ENCODE results near the gene ARAP1.

The ARAP1 gene

GRCh38 chr11:72682238-72682857 is 69.9 kb downstream of the ARAP1 start:
- no peak for DNase-seq (ENCODE audit: low spot score)

DNA sequence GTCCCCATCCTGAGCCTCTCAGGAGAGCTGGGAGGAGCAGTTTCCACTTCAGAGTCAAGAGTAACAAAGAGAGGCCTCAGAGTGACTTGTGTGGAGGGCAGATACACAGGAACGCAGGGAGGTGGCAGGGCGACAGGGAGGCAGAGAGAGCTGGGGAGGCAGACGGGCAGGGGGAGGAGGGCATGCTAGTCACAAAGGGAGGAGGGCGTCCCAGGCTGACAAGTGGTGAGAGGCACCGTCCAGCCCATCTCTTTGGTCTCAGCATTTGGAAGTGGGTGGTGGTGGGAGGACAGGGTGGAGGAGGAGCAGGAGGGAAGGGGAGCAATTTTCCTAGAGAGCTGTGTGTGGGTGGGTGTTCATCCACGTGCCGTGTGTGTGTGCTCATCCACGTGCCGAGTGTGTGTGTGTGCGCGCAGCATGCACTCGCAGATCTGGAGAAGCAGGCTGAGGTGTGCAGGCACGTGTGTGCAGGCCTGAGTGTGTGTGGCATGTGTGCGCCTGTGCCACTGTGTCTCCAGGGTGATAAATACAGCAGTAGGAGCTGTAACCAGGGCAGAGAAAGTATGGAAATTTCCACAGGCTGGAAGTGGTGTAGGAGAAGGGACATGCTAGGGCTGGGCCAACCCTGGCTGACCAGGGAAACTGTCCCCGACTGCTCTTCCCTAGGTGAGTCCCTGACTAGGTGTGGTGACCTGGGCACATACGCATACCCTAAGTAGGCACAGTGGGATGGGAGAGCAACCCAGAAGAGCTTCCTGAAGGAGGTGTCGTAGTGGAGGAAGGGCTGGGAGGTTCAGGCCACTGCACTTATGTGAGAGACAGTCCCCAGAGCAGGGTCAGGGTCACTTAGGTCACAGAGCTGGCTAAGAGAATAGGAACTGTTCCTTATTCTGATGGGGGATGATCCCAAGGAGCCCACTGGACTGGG is 70.7 kb downstream of the ARAP1 start:
- DNase-seq (ENCODE audit: low spot score) = no peak

DNA sequence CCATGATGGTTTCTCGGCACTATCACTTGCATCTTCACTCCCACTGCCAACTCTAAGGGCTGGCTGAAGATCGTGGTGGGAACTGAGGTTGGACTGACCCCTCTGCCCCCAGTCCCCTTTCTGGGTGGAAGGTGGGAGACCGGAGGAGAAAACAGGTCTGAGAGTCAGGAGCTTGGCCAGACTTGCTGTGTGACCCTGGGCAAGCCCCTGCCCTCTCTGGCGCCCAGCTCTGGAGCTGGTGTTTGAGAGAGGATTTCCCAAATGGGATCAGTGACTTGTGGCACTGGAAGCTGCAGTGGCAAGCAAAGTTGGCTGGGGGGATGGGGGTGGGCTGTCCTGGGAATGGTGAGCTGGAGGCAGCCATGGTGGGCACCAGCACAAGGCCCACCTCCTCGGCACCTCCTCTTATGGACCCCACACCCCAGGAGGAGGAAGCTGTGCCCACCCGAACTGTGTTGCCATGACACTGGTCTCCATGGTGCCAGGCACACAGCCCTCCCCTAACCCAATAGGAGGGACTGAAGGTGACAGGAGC is 71.5 kb downstream of the ARAP1 start:
- no peak for DNase-seq (ENCODE audit: low spot score)

- no peak for DNase-seq (ENCODE audit: low spot score)
Observed at GRCh38 chr11:72679869-72680268, 72.3 kb downstream of the ARAP1 start.

GRCh38 chr11:72678524-72678923 is 73.7 kb downstream of the ARAP1 start:
- no peak for DNase-seq (ENCODE audit: low spot score)

DNA sequence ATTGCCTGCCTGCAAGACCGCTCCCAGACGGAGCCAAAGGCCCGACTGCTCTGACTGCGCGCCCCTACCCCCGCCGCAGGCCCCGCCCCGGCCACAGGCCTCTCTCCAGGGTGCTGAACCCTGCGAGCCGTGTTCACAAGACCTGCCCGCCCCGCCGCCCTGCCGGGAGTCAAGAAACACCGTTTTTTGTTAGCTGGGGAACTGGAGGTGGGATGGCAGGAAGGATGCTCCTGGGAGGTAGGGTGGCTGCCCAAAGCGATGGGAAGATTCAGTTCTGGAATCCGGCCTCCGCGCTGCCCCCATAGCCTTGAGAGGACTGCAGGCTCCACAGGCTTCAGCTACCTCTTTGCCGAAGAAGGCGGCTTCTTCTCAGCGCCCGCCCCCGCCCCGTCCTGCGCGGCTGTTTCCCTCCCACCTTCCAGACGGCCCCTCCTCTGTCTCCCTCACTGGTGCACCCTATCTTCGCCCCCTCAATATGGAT is 75.3 kb downstream of the ARAP1 start:
- peak; percentile 8 for DNase-seq (ENCODE audit: low spot score)

- DNase-seq (ENCODE audit: low spot score) = no peak
Observed at GRCh38 chr11:72675221-72675620, 77.0 kb downstream of the ARAP1 start.

GRCh38 chr11:72673943-72674828 is 78.0 kb downstream of the ARAP1 start, which contains the start of gene PDE2A:
PDE2A (minus strand) TSS chr11:72674422; CDS start chr11:72674207, 215 bp downstream.
- no peak for DNase-seq (ENCODE audit: low spot score)

DNA sequence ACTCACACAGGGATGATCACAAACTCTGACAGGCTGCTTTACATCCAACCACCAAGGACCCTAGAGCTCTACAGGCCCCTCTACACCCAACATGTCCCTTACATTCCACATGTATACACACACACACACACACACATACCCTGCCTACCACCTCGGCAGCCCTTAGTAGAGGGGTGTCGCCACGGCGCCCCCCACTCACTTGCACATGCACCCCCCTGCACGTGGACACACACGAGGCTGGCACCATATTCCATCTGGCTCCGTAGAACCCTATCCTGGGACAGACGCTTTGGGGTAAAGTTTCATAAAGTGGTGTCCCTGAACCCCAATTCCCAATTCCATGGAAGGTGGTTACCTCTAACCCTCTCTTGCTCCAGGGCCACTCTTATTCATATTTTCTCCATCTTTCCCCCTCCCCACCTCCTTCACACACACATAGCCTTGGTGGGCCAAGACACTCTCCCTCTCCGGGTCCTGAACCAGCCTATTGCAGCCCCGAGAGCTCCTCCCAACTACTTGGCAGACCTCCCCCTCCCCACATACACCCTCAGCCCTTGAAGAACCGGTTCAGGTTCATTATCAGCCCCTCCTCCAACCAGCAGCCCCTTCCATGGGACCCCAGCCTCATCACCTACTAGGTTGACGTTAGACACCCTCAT is 78.8 kb downstream of the ARAP1 start:
- no peak for DNase-seq (ENCODE audit: low spot score)

DNA sequence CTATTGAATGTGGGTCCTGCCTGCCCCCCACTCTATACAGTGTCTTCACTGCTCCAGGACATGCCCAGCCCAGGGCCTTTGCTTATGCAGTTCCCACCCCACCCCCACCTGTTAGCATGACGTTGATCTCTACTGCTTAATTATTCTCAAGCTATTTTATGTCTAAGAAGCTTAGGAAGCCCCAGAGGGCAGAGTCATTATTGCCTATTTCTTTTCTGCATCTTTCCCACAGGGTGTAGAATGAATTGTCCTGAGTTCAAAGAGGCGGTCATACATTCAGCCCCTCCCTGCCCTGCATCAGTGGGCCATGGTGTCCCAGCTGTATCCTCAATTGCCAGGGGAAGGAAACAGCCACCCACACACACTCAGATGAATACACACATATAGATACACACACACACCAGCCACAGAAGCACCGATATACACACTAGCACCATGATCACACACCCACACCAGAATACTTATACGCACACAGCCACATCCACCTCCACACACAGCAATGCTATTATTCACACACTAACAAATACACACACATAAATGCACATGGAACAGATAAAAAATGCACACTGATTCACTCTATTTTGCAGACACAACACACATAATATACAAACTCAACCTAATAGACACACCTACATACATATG is 79.5 kb downstream of the ARAP1 start:
- DNase-seq (ENCODE audit: low spot score) = no peak

DNA sequence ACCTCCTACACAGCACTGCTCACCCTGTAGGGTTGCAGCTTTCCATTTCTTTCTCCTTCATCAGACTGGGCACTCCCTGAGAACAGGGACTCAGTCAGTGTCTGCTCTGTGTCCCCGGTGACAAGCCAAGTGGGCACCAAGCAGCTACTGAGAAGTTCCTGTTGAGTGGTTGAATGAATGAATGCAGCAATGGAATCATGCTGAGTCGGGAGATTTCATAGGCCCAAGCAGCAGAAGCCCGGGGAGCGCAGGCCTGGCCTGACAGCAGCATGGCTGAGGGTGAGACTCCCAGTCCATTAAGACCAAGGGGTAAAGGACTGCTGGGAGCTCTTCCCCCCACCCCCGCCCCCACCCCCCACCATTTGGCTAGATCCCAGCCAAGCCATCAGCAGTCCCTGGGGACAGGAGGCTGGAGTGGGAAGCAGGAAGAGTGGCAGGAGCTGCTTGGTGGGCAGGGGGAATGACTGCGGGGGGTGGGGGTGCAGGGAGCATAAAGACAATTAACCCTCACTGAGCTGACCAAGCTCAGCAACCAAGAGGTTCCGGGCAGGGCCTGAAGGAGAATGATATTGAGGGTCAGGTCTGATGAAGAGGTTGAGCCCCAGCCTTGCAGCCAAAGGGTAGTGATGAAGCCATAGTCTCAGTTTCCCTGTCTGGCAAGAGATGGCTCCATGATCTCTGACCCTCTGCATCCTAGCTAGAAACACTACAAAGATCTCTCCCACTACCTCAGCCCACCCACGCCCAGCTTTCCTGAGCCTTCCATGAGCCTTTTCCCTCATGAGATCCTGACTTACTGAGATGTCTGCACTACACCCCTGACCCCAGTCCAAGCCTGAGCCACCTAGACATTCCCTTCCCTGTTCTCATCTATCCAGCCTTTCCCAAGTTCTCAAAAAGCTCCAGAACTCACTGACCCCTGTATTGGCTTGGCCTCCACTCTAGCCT is 80.8 kb downstream of the ARAP1 start:
- DNase-seq (ENCODE audit: low spot score) = no peak

- DNase-seq (ENCODE audit: low spot score) = no peak
Observed at GRCh38 chr11:72670041-72670440, 82.2 kb downstream of the ARAP1 start.

GRCh38 chr11:72669527-72669926 is 82.7 kb downstream of the ARAP1 start:
- DNase-seq (ENCODE audit: low spot score) = no peak

DNA sequence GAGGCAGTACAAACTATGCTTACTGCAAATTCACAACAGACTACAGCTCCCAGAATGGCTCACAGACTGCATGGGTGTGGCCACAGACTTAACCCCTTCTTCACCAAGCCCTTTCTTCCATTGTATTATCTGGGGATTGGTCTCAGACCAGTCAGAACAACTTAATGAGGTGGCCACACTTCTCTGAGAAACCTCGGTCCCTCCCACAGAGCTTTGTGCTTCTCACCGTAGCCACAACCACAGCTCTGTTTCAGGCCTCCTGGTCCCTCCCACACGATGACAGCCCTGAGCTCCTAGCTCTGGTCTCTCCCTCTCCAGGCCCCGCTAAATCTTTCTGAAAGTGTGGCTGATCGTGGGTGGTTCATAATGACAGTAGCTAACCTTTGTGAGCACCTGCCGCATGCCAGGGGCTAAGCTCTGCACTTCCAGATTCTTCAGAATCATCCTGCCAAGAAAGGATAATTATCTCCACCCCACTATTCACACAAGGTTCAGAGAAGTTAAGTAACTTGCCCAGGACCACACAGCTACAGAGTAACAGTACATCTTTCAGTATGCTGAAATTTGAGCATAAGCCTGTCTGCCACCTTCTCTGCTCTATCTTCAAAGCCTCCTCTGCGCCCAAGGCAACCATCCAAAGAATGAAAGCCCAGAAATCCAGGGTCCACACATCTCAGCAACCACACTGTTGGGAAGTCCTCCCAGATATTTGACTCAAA is 83.4 kb downstream of the ARAP1 start:
- no peak for DNase-seq (ENCODE audit: low spot score)

GRCh38 chr11:72665911-72666472 is 86.2 kb downstream of the ARAP1 start:
- DNase-seq (ENCODE audit: low spot score) = no peak

- no peak for DNase-seq (ENCODE audit: low spot score)
Observed at GRCh38 chr11:72662036-72662435, 90.2 kb downstream of the ARAP1 start.

DNA sequence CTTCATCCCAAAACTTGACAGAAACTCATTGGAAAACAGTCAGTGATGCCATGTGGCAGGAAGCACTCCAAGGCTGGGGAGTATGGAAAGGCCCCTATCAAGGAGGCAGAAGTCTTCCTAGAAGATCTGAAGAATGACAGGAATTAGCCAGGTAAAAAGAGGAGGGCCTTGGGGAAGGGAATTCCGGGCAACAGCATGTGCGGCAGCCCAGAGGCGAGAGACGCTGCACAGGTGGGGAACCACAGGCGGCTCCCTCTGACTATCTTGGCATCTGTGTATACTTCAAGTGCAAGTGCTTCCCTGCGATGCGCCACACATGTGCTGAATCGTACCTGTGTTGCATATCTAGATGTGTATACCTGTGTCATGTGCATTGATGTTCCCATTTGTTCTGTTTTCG is 90.7 kb downstream of the ARAP1 start:
- DNase-seq (ENCODE audit: low spot score) = no peak

DNA sequence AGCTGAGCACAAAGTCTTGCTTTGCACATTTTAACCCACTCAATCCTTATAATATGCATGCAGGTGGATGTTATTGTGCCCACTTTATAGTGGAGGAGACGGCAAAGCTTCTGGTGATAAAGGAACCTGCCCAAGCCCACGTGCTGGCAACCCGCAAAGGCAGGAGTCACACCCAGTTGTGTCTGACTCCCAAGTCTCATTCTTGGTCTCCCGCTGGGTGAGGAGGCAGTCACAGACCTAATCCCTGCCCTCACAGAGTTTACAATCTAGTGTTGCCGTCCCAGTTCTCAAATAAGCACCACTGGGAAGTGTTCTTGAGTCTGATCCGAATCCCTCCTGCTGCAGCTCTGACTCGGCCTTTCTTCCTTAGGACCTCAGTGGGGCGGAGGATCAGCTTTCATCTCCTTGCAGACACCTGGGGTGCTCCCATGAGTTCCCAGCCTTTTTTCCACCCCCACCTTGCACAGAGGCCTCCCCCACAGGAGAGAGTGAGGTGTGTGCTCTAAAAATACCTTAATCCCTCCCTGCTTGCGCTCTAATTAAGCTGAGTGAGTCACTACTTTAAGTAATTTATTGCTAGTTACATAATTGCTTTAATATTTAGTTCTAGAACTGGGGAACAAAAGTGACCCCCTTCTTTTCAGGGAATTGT is 93.1 kb downstream of the ARAP1 start:
- DNase-seq (ENCODE audit: low spot score) = no peak

All from LoVo (cell line).